ENCODE results near the gene PLEKHB2. TPM values are rescaled to one million over a fixed set of nuclear protein-coding genes. Genes with fewer than 3 reads are reported as not detected.
A peak's percentile ranks its signal among the peaks of the same experiment; 100 is the strongest.

The PLEKHB2 gene
- total and polyA plus RNA-seq, 9 of the 15 experiments (the other 6 are each of a cell fraction or from before 2014, with no cell fraction given): 41.3 to 71.5 (median 50.2) TPM

- no peak for TF ChIP-seq ZBTB8A (IDR thresholded peaks at IDR 0.05; ENCODE audit: partially characterized antibody)
- TF ChIP-seq ZBTB34 (CRISPR knock-in tag; IDR thresholded peaks at IDR 0.05): no peak
- TF ChIP-seq HNRNPL (IDR thresholded peaks at IDR 0.05; ENCODE audit: low read depth, low read length): no peak
- no peak for TF ChIP-seq ZBTB26 (CRISPR knock-in tag; IDR thresholded peaks at IDR 0.05)
- TF ChIP-seq ELF1 (tag; IDR thresholded peaks at IDR 0.05): no peak
- no peak for TF ChIP-seq ZNF436 (CRISPR knock-in tag; IDR thresholded peaks at IDR 0.05)
- TF ChIP-seq MTA1 (IDR thresholded peaks at IDR 0.05; ENCODE audit: borderline replicate concordance): no peak
- TF ChIP-seq, protein P1, sequence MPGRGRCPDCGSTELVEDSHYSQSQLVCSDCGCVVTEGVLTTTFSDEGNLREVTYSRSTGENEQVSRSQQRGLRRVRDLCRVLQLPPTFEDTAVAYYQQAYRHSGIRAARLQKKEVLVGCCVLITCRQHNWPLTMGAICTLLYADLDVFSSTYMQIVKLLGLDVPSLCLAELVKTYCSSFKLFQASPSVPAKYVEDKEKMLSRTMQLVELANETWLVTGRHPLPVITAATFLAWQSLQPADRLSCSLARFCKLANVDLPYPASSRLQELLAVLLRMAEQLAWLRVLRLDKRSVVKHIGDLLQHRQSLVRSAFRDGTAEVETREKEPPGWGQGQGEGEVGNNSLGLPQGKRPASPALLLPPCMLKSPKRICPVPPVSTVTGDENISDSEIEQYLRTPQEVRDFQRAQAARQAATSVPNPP (IDR thresholded peaks at IDR 0.05; ENCODE audit: borderline replicate concordance, insufficient read depth, insufficient read length): no peak
- TF ChIP-seq ZC3H11A (IDR thresholded peaks at IDR 0.05; ENCODE audit: low read depth, low read length): no peak
- TF ChIP-seq ZNF143 (CRISPR knock-in tag; IDR thresholded peaks at IDR 0.05): 0 out of 2 replicates have a peak, but pooled peaks have one; percentile 26
- TF ChIP-seq SMARCB1 (IDR thresholded peaks at IDR 0.05; ENCODE audit: insufficient read length, low read depth): no peak
- peak; percentile 87 for TF ChIP-seq POLR2AphosphoS5 (IDR thresholded peaks at IDR 0.05; ENCODE audit: control insufficient read depth, insufficient read depth, low read depth, low read length)
- TF ChIP-seq XRCC4 (IDR thresholded peaks at IDR 0.05; ENCODE audit: extremely low read depth, insufficient read depth, insufficient read length): no peak
- TF ChIP-seq ZBTB33 (CRISPR knock-in tag; IDR thresholded peaks at IDR 0.05): 0 out of 2 replicates have a peak, but pooled peaks have one; percentile 14
- TF ChIP-seq, protein P2, sequence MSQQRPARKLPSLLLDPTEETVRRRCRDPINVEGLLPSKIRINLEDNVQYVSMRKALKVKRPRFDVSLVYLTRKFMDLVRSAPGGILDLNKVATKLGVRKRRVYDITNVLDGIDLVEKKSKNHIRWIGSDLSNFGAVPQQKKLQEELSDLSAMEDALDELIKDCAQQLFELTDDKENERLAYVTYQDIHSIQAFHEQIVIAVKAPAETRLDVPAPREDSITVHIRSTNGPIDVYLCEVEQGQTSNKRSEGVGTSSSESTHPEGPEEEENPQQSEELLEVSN (IDR thresholded peaks at IDR 0.05; ENCODE audit: borderline replicate concordance in 1 of 2, extremely low read depth in 1 of 2, insufficient read depth in 1 of 2, insufficient read length in 1 of 2, low read depth in 1 of 2, low read length in 1 of 2, poor library complexity in 1 of 2, severe bottlenecking in 1 of 2): peak in 1 of 2 experiments; percentile 52
- no peak for TF ChIP-seq SRSF3 (IDR thresholded peaks at IDR 0.05; ENCODE audit: insufficient read depth, low read length)
- peak; percentile 58 for TF ChIP-seq SAP30 (IDR thresholded peaks at IDR 0.05; ENCODE audit: borderline replicate concordance, insufficient read depth, low read depth, low read length, poor library complexity, severe bottlenecking)
- TF ChIP-seq ZBED1 (IDR thresholded peaks at IDR 0.05): peak; percentile 37; the same call in 1 of the 2 replicates
- 0 out of 2 replicates have a peak, but pooled peaks have one; percentile 1 for TF ChIP-seq SPI1 (IDR thresholded peaks at IDR 0.05; ENCODE audit: borderline replicate concordance, low read depth, low read length)
- TF ChIP-seq KLF10 (CRISPR knock-in tag; IDR thresholded peaks at IDR 0.05): no peak
Observed at GRCh38 chr2:131105156-131105949, at the start of gene PLEKHB2 (continued).
